Panc1 (cell line): ENCODE data around the gene PARD3. TPM values are rescaled to one million over a fixed set of nuclear protein-coding genes. Genes with fewer than 3 reads are reported as not detected.

Source experiments
- ATAC-seq: fragments of 200-7000 bp; cut with Tn5 transposase; 2 replicates; pipeline ENCODE4 v1.9.1; 2020; ENCODE audit warnings: mild to moderate bottlenecking, moderate library complexity
- BruUV-seq: library from RNA; stranded (reverse); fragments of 400-500 nt; replicated peaks from 2 replicates; lab custom pipeline; 2021; lab: Mats Ljungman, UMichigan
- CTCF ChIA-PET: fragments of 300-600 bp; sonication (Branson Sonifier 250); formaldehyde crosslinking; loops from one replicate; lab custom pipeline; 2022; ENCODE audit warnings: antibody characterized with exemption; lab: Charles Lee
- POLR2A ChIA-PET: fragments of 300-600 bp; sonication (Branson Sonifier 250); formaldehyde crosslinking; loops from one replicate; lab custom pipeline; 2022; ENCODE audit warnings: antibody characterized with exemption; lab: Charles Lee
- DNase-seq: peaks from one replicate; pipeline ENCODE4 v3.0.0-alpha.2; 2010; ENCODE audit warnings: low read depth, low spot score
- H3K27ac ChIP-seq: 2 replicates; pipeline ENCODE4 v1.5.1; 2011; ENCODE audit warnings: mild to moderate bottlenecking, low read length, inconsistent platforms
- H3K27me3 ChIP-seq: fragments of 200-500 bp; sonication (Bioruptor generic); 2 replicates; pipeline ENCODE4 v1.6.0; 2014; ENCODE audit warnings: low read length, inconsistent platforms; ENCODE audit not compliant: control insufficient read depth, insufficient read depth
- H3K36me3 ChIP-seq: fragments of 200-500 bp; sonication (Bioruptor generic); 2 replicates; pipeline ENCODE4 v1.5.1; 2014; ENCODE audit warnings: inconsistent platforms, mild to moderate bottlenecking, low read length, moderate library complexity; ENCODE audit not compliant: control insufficient read depth, insufficient read depth
- H3K4me1 ChIP-seq: 2 replicates; pipeline ENCODE4 v1.5.1; 2011; ENCODE audit warnings: inconsistent platforms, mild to moderate bottlenecking, low read length, moderate library complexity; ENCODE audit not compliant: control insufficient read depth, insufficient read depth
- H3K4me3 ChIP-seq, 2 experiments: 2 replicates each; pipeline ENCODE4 v1.5.1; 2011 to 2012; ENCODE audit warnings: low read depth in 2 of 2, low read length in 2 of 2, mild to moderate bottlenecking in 2 of 2, inconsistent platforms in 1 of 2, moderate library complexity in 1 of 2
- H3K9me3 ChIP-seq: fragments of 200-500 bp; sonication (Bioruptor generic); 2 replicates; pipeline ENCODE4 v1.5.1; 2014; ENCODE audit warnings: low read depth, mild to moderate bottlenecking, inconsistent platforms, low read length, moderate library complexity; ENCODE audit not compliant: control insufficient read depth, insufficient read depth
- POLR2AphosphoS5 ChIP-seq: IDR thresholded peaks from 2 replicates; pipeline ENCODE4 v1.6.1; 2012; ENCODE audit warnings: mild to moderate bottlenecking, low read depth, low read length, moderate library complexity
- SIN3A ChIP-seq: IDR thresholded peaks from 2 replicates; pipeline ENCODE4 v1.6.1; 2012; ENCODE audit warnings: low read depth, mild to moderate bottlenecking, low read length, moderate library complexity, borderline replicate concordance; ENCODE audit not compliant: insufficient read depth
- TCF7L2 ChIP-seq: IDR thresholded peaks from 2 replicates; pipeline ENCODE4 v1.6.1; 2011; ENCODE audit warnings: mild to moderate bottlenecking, low read depth, low read length, inconsistent platforms
- in situ Hi-C: cut with HindIII; loops from 2 replicates; pipeline ENCODE4 v1.10.0; 2016; ENCODE audit warnings: low sequenced_read_pairs, low pct_unique_long_range_greater_than_20kb
- intact Hi-C: fragments of 100-400 bp; cut with micrococcal nuclease; formaldehyde crosslinking; loops from one replicate; pipeline ENCODE4 v1.10.0; 2022; ENCODE audit not compliant: unreplicated experiment
- total RNA-seq: library from RNA; stranded (reverse); gene quantifications from one replicate; pipeline ENCODE4 v1.2.1, GENCODE V29; 2021; ENCODE audit not compliant: unreplicated experiment
- TF ChIP-seq, protein P1 (sequence below): fragments of 450-650 bp; IDR thresholded peaks from 2 replicates; pipeline ENCODE4 v1.5.1; 2017; ENCODE audit warnings: mild to moderate bottlenecking
- TF ChIP-seq, protein P2 (sequence below), 2 experiments: IDR thresholded peaks; 2 replicates each; pipeline ENCODE4 v1.6.1; 2011 to 2012; ENCODE audit warnings: low read depth in 2 of 2, control low read depth in 1 of 2, low read length in 1 of 2, mild to moderate bottlenecking in 1 of 2, moderate library complexity in 1 of 2; ENCODE audit not compliant: insufficient read depth in 1 of 2

Gene PARD3
- total RNA-seq, 1 experiment from 2014 or later: 29.8 TPM

DNA sequence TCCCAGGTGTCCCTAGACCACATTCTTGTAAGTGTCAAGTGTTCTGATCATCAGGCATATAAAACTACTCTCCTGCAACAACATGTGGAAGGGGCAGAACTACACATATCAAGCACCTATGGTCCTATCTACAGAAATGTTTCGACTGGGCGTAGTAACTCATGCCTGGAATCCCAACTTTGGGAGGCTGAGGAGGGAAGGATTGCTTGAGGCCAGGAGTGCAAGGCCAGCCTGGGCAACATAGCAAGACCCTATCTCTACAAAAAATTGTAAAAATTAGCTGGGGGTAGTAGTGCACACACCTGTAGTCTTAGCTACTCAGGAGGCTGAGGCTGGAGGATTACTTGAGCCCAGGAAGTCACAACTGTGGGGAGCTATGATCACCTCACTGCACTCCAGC lies 244.2 kb downstream of the PARD3 start:
- in situ Hi-C loops: no loop called here
- Histone ChIP-seq H3K4me3 (no peak overlapping the region), H3K27me3 (no peaks in the 10 kb centered on the region), H3K9me3 (no peaks in the 10 kb centered on the region), H3K27ac (no peak overlapping the region), H3K36me3 (no peaks in the 10 kb centered on the region), H3K4me1 (no peaks in the 10 kb centered on the region)
- POLR2A ChIA-PET: no interaction called here
- CTCF ChIA-PET: no interaction called here
- BruUV-seq: no TSS peak
- DNase-seq: no peak
- intact Hi-C loops: no loop called here
- no peak for ATAC-seq
- TF ChIP-seq POLR2AphosphoS5 (no peak), TCF7L2 (no peak), SIN3A (no peak)
- TF ChIP-seq, protein P1, sequence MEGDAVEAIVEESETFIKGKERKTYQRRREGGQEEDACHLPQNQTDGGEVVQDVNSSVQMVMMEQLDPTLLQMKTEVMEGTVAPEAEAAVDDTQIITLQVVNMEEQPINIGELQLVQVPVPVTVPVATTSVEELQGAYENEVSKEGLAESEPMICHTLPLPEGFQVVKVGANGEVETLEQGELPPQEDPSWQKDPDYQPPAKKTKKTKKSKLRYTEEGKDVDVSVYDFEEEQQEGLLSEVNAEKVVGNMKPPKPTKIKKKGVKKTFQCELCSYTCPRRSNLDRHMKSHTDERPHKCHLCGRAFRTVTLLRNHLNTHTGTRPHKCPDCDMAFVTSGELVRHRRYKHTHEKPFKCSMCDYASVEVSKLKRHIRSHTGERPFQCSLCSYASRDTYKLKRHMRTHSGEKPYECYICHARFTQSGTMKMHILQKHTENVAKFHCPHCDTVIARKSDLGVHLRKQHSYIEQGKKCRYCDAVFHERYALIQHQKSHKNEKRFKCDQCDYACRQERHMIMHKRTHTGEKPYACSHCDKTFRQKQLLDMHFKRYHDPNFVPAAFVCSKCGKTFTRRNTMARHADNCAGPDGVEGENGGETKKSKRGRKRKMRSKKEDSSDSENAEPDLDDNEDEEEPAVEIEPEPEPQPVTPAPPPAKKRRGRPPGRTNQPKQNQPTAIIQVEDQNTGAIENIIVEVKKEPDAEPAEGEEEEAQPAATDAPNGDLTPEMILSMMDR: no peak
- TF ChIP-seq, protein P2, sequence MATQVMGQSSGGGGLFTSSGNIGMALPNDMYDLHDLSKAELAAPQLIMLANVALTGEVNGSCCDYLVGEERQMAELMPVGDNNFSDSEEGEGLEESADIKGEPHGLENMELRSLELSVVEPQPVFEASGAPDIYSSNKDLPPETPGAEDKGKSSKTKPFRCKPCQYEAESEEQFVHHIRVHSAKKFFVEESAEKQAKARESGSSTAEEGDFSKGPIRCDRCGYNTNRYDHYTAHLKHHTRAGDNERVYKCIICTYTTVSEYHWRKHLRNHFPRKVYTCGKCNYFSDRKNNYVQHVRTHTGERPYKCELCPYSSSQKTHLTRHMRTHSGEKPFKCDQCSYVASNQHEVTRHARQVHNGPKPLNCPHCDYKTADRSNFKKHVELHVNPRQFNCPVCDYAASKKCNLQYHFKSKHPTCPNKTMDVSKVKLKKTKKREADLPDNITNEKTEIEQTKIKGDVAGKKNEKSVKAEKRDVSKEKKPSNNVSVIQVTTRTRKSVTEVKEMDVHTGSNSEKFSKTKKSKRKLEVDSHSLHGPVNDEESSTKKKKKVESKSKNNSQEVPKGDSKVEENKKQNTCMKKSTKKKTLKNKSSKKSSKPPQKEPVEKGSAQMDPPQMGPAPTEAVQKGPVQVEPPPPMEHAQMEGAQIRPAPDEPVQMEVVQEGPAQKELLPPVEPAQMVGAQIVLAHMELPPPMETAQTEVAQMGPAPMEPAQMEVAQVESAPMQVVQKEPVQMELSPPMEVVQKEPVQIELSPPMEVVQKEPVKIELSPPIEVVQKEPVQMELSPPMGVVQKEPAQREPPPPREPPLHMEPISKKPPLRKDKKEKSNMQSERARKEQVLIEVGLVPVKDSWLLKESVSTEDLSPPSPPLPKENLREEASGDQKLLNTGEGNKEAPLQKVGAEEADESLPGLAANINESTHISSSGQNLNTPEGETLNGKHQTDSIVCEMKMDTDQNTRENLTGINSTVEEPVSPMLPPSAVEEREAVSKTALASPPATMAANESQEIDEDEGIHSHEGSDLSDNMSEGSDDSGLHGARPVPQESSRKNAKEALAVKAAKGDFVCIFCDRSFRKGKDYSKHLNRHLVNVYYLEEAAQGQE (IDR thresholded peaks at IDR 0.05; ENCODE audit: insufficient read depth in 1 of 2, low read depth in 2 of 2, low read length in 1 of 2): no peak

DNA sequence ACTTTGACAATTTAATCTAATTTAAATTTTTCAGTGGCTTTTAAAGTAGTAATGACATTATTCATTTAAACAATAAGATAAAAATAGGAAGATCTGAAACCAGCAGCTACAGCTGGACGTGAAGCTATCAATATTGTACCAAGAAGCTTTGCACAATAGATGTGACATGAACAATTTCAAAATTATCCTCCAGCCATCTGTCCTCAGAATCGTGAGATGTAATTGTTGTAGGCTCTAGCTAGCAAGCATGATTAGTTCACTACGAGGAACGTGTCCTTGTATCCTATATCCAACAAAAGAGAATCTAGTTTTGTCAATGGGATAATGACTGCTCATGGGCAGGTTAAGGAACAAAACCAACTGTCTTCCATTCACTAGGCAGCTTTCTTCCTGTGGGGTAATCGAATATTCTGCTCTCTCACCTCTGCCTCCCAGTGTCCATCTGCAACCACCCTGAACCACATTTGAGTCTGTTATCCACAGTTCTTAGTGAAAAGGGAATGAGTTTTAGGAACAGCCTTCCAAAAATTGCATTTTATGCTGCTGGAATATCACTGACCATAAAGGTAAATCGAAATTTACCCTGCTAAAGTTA lies 247.3 kb downstream of the PARD3 start:
- TF ChIP-seq TCF7L2: no peak
- Histone ChIP-seq H3K9me3 (no peaks in the 10 kb centered on the region), H3K36me3 (no peaks in the 10 kb centered on the region), H3K4me3 (no peak overlapping the region), H3K27me3 (no peaks in the 10 kb centered on the region), H3K4me1 (no peaks in the 10 kb centered on the region), H3K27ac (no peak overlapping the region)
- no TSS peak for BruUV-seq
- intact Hi-C loops: no loop called here
- ChIA-PET POLR2A (no interaction called here), CTCF (no interaction called here)
- in situ Hi-C loops: no loop called here
- no peak for DNase-seq
- ATAC-seq: no peak

DNA sequence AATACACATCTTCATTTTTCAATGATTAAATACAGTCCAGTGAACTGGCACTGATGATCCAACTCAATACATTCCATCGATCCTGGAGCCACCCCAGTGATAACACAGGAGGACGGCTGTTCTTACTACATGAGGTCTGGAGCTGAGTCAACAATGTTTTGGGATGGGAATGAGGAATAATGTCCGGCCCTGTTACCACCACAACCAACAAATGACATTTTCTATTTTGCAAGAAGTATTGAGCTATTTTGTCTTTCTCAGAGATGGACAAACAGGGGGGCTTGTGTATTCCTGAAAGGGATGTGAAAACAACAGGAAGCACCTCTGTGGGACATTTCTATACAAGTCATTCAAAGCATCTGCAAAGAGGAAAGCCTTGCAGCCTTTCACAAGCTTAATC lies 249.2 kb downstream of the PARD3 start:
- no peak overlapping the region for H3K4me3 ChIP-seq
- in situ Hi-C loops (no loop called here), intact Hi-C loops (no loop called here)
- ChIA-PET POLR2A (interaction anchor here (0.6 kb wide), 1 partner anchor 29 kb away, joined by 3 read pairs; no protein-coding TSS in a partner anchor), CTCF (no interaction called here)
- H3K27ac ChIP-seq: no peak overlapping the region
- TF ChIP-seq, protein P2 (IDR thresholded peaks at IDR 0.05; ENCODE audit: insufficient read depth in 1 of 2, low read depth in 2 of 2, low read length in 1 of 2): no peak
- no peak for TF ChIP-seq POLR2AphosphoS5
- H3K4me1 ChIP-seq: no peaks in the 10 kb centered on the region
- no peak for DNase-seq
- no TSS peak for BruUV-seq
- H3K36me3 ChIP-seq: no peaks in the 10 kb centered on the region
- no peaks in the 10 kb centered on the region for H3K9me3 ChIP-seq
- no peak for ATAC-seq
- H3K27me3 ChIP-seq: no peaks in the 10 kb centered on the region
